Vagina (tissue), 2 donors: ENCODE measurements around the gene TMEM215.

ENCODE experiments used
- POLR2A ChIP-seq, 2 donors: fragments of 450-650 bp; IDR thresholded peaks; one replicate each; pipeline ENCODE4 v1.6.1; 2017; ENCODE audit warnings: antibody characterized with exemption in 2 of 2, mild to moderate bottlenecking in 2 of 2, moderate library complexity in 2 of 2
- POLR2AphosphoS5 ChIP-seq, 2 donors: sonication (generic); formaldehyde crosslinking; IDR thresholded peaks; one replicate each; pipeline ENCODE4 v1.9.0; 2017; ENCODE audit warnings: antibody characterized with exemption in 2 of 2, mild to moderate bottlenecking in 2 of 2, low read depth in 1 of 2; ENCODE audit not compliant: insufficient read depth in 1 of 2
- TF ChIP-seq, protein P1 (sequence below), 3 experiments: fragments of 450-650 bp in 2 of 3; fragments of 200-600 bp in 1 of 3; sonication (generic) in 1 of 3; IDR thresholded peaks; one replicate each; pipeline ENCODE4 v1.5.1; 2017 to 2019; ENCODE audit warnings: antibody characterized with exemption in 3 of 3, mild to moderate bottlenecking in 2 of 3, moderate library complexity in 2 of 3

DNA sequence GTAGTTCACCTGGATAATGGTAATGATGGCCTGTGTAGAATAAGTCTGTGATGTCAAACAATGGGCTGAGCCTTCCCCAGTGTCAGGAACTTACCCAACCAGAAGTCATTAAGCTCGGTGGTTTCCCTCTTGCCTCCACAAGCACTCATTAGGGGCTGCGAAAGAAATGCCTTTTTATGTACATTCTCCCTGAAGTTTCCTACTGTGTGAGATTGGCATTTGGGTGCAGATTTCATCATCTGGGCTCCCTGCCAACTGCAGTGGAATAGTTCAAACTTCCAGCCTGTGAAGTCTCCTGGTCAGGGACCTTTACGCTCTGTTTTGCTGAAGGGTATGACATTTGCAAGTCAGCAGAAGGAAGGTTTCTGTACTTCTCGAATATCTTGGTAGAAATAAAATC is 41.6 kb upstream of the TMEM215 start:
- TF ChIP-seq, protein P1, sequence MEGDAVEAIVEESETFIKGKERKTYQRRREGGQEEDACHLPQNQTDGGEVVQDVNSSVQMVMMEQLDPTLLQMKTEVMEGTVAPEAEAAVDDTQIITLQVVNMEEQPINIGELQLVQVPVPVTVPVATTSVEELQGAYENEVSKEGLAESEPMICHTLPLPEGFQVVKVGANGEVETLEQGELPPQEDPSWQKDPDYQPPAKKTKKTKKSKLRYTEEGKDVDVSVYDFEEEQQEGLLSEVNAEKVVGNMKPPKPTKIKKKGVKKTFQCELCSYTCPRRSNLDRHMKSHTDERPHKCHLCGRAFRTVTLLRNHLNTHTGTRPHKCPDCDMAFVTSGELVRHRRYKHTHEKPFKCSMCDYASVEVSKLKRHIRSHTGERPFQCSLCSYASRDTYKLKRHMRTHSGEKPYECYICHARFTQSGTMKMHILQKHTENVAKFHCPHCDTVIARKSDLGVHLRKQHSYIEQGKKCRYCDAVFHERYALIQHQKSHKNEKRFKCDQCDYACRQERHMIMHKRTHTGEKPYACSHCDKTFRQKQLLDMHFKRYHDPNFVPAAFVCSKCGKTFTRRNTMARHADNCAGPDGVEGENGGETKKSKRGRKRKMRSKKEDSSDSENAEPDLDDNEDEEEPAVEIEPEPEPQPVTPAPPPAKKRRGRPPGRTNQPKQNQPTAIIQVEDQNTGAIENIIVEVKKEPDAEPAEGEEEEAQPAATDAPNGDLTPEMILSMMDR (IDR thresholded peaks at IDR 0.05), result no peak
- TF ChIP-seq POLR2A (IDR thresholded peaks at IDR 0.05) (no peak), POLR2AphosphoS5 (IDR thresholded peaks at IDR 0.05; ENCODE audit: insufficient read depth in 1 of 2, low read depth in 1 of 2) (no peak)
